ENCODE results near the gene BRD4. TPM values are rescaled to one million over a fixed set of nuclear protein-coding genes. Genes with fewer than 3 reads are reported as not detected.

Gene BRD4
- total and polyA plus RNA-seq, 2 of the 13 experiments (the other 11 are each of a cell fraction or from before 2014, with no cell fraction given): 10.5 to 11.4 TPM

DNA sequence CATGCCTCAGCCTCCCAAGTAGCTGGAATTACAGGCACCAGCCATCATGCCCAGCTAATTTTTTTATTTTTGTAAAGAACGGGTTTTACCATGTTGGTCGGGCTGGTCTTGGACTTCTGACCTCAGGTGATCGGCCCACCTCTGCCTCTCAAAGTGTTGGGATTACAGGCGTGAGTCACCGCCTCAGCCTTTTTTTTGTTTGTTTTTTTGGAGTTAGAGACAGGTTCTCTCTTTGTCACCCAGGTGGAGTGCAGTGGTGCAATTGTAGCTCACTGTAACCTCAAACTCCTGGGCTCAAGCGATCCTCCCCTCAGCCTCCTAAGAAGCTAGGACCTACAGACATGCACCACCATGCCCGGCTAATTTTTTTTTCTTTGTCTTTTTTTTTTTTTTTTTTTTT lies 116.0 kb downstream of the BRD4 start:
- Histone ChIP-seq H4K20me1 (ENCODE audit: insufficient read depth, low read length) (no peaks in the 10 kb centered on the region), H3K4me2 (ENCODE audit: low read depth, low read length) (peak overlapping the region; percentile 45; the same call in 1 of the 2 replicates), H3K4me3 (replicated peaks in 1 of 3; ENCODE audit: insufficient read depth in 1 of 3, low read depth in 2 of 3, low read length in 3 of 3) (no peak overlapping the region), H3K27ac (ENCODE audit: extremely low read length, insufficient read depth, low read length) (no peak overlapping the region), H3K9me3 (ENCODE audit: low read length) (no peaks in the 10 kb centered on the region), H3K27me3 (ENCODE audit: control insufficient read depth in 1 of 2, insufficient read depth in 2 of 2, low read length in 2 of 2) (peaks cover 0 to 3% of the 10 kb centered on the region in 2 experiments; a peak in 2 of 5 replicates), H2AFZ (ENCODE audit: low read length) (no peak overlapping the region), H3K4me1 (ENCODE audit: insufficient read depth, low read length) (0 out of 2 replicates have a peak, but pooled peaks cover 10% of the 10 kb centered on the region), H3K36me3 (replicated peaks in 1 of 2; ENCODE audit: control insufficient read depth in 1 of 2, insufficient read depth in 2 of 2, low read length in 2 of 2) (no peaks in the 10 kb centered on the region), H3K9ac (ENCODE audit: insufficient read depth, low read depth, low read length) (no peak overlapping the region), H3K79me2 (ENCODE audit: insufficient read depth, low read length) (no peaks in the 10 kb centered on the region)
- WGBS (ENCODE audit: low lambda C conversion rate): 0% methylated on average over 7 of the region's 7 CpGs
- ChIA-PET CTCF (ENCODE audit: low intra/inter-chr PET ratio, low total read pairs) (no interaction called here), POLR2A (interaction anchor here (0.7 to 1.1 kb wide), 2 partner anchors 10 to 121 kb away, joined by 3 read pairs; no protein-coding TSS in a partner anchor)
- intact Hi-C loops (cut with micrococcal nuclease; ENCODE audit: unreplicated experiment): no loop called here
- peak; percentile 34; the same call in 2 of the 3 replicates for ATAC-seq
- BruUV-seq (replicated peaks): no TSS peak
- in situ Hi-C loops (cut with HindIII; ENCODE audit: extremely low pct_ligation_motif_present, low pct_unique_long_range_greater_than_20kb): no loop called here
- DNase-seq (ENCODE audit: low spot score): peak; percentile 59
- FAIRE-seq: no peak
- TF ChIP-seq, protein P1, sequence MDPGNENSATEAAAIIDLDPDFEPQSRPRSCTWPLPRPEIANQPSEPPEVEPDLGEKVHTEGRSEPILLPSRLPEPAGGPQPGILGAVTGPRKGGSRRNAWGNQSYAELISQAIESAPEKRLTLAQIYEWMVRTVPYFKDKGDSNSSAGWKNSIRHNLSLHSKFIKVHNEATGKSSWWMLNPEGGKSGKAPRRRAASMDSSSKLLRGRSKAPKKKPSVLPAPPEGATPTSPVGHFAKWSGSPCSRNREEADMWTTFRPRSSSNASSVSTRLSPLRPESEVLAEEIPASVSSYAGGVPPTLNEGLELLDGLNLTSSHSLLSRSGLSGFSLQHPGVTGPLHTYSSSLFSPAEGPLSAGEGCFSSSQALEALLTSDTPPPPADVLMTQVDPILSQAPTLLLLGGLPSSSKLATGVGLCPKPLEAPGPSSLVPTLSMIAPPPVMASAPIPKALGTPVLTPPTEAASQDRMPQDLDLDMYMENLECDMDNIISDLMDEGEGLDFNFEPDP (CRISPR knock-in tag; conservative IDR thresholded peaks at IDR 0.05): no peak
- TF ChIP-seq KLF12 (CRISPR knock-in tag; IDR thresholded peaks at IDR 0.05; ENCODE audit: borderline replicate concordance) (no peak), TBX2 (CRISPR knock-in tag; IDR thresholded peaks at IDR 0.05; ENCODE audit: borderline replicate concordance) (peak; percentile 60; the same call in 1 of the 2 replicates), ZNF570 (CRISPR knock-in tag; IDR thresholded peaks at IDR 0.05; ENCODE audit: borderline replicate concordance) (no peak), ZNF337 (CRISPR knock-in tag; IDR thresholded peaks at IDR 0.05; ENCODE audit: borderline replicate concordance, low read depth) (no peak), HOXA3 (CRISPR knock-in tag; IDR thresholded peaks at IDR 0.05) (no peak), LCORL (IDR thresholded peaks at IDR 0.05) (no peak), LCORL (CRISPR knock-in tag; IDR thresholded peaks at IDR 0.05) (peak; percentile 52; the same call in 1 of the 2 replicates), SOX13 (IDR thresholded peaks at IDR 0.05) (no peak), SOX13 (CRISPR knock-in tag; conservative IDR thresholded peaks at IDR 0.05 in 1 of 2, IDR thresholded peaks at IDR 0.05 in 1 of 2) (peak in 1 of 2 experiments; percentile 23; a peak in 1 of 4 replicates), FOXP1 (IDR thresholded peaks at IDR 0.05) (no peak), FOXP1 (CRISPR knock-in tag; IDR thresholded peaks at IDR 0.05) (0 out of 2 replicates have a peak, but pooled peaks have one; percentile 24), KMT2A (CRISPR knock-in tag; IDR thresholded peaks at IDR 0.05) (no peak), SOX5 (CRISPR knock-in tag; IDR thresholded peaks at IDR 0.05; ENCODE audit: borderline replicate concordance) (peak; percentile 32; the same call in 1 of the 2 replicates), BHLHE40 (IDR thresholded peaks at IDR 0.05; ENCODE audit: low read length) (peak; percentile 74)
- TF ChIP-seq, protein P2, sequence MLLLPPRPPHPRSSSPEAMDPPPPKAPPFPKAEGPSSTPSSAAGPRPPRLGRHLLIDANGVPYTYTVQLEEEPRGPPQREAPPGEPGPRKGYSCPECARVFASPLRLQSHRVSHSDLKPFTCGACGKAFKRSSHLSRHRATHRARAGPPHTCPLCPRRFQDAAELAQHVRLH (CRISPR knock-in tag; IDR thresholded peaks at IDR 0.05; ENCODE audit: borderline replicate concordance, low read depth): no peak
- TF ChIP-seq, protein P3, sequence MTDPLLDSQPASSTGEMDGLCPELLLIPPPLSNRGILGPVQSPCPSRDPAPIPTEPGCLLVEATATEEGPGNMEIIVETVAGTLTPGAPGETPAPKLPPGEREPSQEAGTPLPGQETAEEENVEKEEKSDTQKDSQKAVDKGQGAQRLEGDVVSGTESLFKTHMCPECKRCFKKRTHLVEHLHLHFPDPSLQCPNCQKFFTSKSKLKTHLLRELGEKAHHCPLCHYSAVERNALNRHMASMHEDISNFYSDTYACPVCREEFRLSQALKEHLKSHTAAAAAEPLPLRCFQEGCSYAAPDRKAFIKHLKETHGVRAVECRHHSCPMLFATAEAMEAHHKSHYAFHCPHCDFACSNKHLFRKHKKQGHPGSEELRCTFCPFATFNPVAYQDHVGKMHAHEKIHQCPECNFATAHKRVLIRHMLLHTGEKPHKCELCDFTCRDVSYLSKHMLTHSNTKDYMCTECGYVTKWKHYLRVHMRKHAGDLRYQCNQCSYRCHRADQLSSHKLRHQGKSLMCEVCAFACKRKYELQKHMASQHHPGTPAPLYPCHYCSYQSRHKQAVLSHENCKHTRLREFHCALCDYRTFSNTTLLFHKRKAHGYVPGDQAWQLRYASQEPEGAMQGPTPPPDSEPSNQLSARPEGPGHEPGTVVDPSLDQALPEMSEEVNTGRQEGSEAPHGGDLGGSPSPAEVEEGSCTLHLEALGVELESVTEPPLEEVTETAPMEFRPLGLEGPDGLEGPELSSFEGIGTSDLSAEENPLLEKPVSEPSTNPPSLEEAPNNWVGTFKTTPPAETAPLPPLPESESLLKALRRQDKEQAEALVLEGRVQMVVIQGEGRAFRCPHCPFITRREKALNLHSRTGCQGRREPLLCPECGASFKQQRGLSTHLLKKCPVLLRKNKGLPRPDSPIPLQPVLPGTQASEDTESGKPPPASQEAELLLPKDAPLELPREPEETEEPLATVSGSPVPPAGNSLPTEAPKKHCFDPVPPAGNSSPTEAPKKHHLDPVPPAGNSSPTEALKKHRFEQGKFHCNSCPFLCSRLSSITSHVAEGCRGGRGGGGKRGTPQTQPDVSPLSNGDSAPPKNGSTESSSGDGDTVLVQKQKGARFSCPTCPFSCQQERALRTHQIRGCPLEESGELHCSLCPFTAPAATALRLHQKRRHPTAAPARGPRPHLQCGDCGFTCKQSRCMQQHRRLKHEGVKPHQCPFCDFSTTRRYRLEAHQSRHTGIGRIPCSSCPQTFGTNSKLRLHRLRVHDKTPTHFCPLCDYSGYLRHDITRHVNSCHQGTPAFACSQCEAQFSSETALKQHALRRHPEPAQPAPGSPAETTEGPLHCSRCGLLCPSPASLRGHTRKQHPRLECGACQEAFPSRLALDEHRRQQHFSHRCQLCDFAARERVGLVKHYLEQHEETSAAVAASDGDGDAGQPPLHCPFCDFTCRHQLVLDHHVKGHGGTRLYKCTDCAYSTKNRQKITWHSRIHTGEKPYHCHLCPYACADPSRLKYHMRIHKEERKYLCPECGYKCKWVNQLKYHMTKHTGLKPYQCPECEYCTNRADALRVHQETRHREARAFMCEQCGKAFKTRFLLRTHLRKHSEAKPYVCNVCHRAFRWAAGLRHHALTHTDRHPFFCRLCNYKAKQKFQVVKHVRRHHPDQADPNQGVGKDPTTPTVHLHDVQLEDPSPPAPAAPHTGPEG (CRISPR knock-in tag; IDR thresholded peaks at IDR 0.05): 0 out of 2 replicates have a peak, but pooled peaks have one; percentile 45
- TF ChIP-seq, protein P4, sequence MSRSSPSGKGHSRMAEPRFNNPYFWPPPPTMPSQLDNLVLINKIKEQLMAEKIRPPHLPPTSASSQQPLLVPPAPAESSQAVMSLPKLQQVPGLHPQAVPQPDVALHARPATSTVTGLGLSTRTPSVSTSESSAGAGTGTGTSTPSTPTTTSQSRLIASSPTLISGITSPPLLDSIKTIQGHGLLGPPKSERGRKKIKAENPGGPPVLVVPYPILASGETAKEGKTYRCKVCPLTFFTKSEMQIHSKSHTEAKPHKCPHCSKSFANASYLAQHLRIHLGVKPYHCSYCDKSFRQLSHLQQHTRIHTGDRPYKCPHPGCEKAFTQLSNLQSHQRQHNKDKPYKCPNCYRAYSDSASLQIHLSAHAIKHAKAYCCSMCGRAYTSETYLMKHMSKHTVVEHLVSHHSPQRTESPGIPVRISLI (CRISPR knock-in tag; IDR thresholded peaks at IDR 0.05; ENCODE audit: borderline replicate concordance): peak; percentile 34; the same call in 1 of the 2 replicates
